KMS-11 (cell line): ENCODE results near the gene ADD1.

Experiments
- H2AFZ ChIP-seq: fragments of 200-600 bp; sonication (generic); 2 replicates; pipeline ENCODE4 v1.6.1; 2016; ENCODE audit warnings: antibody characterized with exemption, mixed run types, low read depth
- H3K27ac ChIP-seq: fragments of 200-600 bp; sonication (generic); 2 replicates; pipeline ENCODE4 v1.6.1; 2016; ENCODE audit warnings: mild to moderate bottlenecking, mixed run types
- H3K27me3 ChIP-seq: fragments of 200-600 bp; sonication (generic); 2 replicates; pipeline ENCODE4 v1.6.1; 2017; ENCODE audit warnings: mild to moderate bottlenecking, low read depth, mixed run types, moderate library complexity; ENCODE audit not compliant: insufficient read depth
- H3K36me3 ChIP-seq: fragments of 200-600 bp; sonication (generic); 2 replicates; pipeline ENCODE4 v1.6.1; 2017; ENCODE audit warnings: mild to moderate bottlenecking, mixed run types; ENCODE audit not compliant: insufficient read depth
- H3K4me1 ChIP-seq: fragments of 200-600 bp; sonication (generic); 2 replicates; pipeline ENCODE4 v1.6.1; 2016; ENCODE audit warnings: mild to moderate bottlenecking, low read depth, mixed run types; ENCODE audit not compliant: poor library complexity, severe bottlenecking
- H3K4me2 ChIP-seq: fragments of 200-600 bp; sonication (generic); 2 replicates; pipeline ENCODE4 v1.7.0; 2016; ENCODE audit warnings: mild to moderate bottlenecking, mixed run types
- H3K4me3 ChIP-seq: fragments of 200-600 bp; sonication (generic); IDR thresholded peaks from 2 replicates; pipeline ENCODE4 v1.6.1; 2017; ENCODE audit warnings: low read depth, low read length, mixed read lengths; ENCODE audit not compliant: insufficient read depth
- H3K79me2 ChIP-seq: fragments of 200-600 bp; sonication (generic); 2 replicates; pipeline ENCODE4 v1.6.1; 2016; ENCODE audit warnings: low read depth, mixed run types; ENCODE audit not compliant: insufficient read depth
- H3K9ac ChIP-seq: fragments of 200-600 bp; sonication (generic); 2 replicates; pipeline ENCODE4 v1.6.1; 2016; ENCODE audit warnings: mild to moderate bottlenecking, mixed run types
- H4K20me1 ChIP-seq: fragments of 200-600 bp; sonication (generic); 2 replicates; pipeline ENCODE4 v1.6.1; 2016; ENCODE audit warnings: mild to moderate bottlenecking, mixed run types; ENCODE audit not compliant: insufficient read depth
- TF ChIP-seq, protein P1 (sequence below): fragments of 200-600 bp; sonication (generic); conservative IDR thresholded peaks from 2 replicates; pipeline ENCODE4 v1.6.1; 2017; ENCODE audit warnings: low read depth, mild to moderate bottlenecking, antibody characterized with exemption, low read length, moderate library complexity, mixed read lengths

The ADD1 gene

DNA sequence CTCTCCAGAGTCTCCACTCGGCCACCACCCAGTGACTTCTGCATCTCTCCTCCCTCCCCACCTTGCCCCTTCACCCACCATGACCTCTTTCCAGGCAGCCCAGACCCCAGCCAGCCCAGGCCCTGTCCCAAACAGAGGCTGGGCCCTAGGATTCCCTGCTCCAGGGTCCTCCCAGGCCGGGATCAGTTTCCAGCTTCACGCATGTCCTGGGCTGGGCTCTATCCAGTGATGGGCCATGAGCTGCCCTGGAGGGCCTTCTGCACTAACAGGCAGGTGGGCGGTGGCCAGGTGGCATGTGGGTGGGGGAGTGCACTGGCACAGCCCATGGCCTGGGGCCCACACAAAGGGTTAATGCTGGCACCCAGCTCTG lies 20.4 kb upstream of the ADD1 start:
- Histone ChIP-seq H3K36me3 (no peaks in the 10 kb centered on the region), H3K4me2 (no peak overlapping the region), H3K9ac (no peak overlapping the region), H3K4me3 (no peak overlapping the region), H3K27ac (no peak overlapping the region), H4K20me1 (no peaks in the 10 kb centered on the region), H3K79me2 (no peaks in the 10 kb centered on the region), H2AFZ (no peak overlapping the region), H3K27me3 (no peaks in the 10 kb centered on the region), H3K4me1 (no peaks in the 10 kb centered on the region)
- TF ChIP-seq, protein P1, sequence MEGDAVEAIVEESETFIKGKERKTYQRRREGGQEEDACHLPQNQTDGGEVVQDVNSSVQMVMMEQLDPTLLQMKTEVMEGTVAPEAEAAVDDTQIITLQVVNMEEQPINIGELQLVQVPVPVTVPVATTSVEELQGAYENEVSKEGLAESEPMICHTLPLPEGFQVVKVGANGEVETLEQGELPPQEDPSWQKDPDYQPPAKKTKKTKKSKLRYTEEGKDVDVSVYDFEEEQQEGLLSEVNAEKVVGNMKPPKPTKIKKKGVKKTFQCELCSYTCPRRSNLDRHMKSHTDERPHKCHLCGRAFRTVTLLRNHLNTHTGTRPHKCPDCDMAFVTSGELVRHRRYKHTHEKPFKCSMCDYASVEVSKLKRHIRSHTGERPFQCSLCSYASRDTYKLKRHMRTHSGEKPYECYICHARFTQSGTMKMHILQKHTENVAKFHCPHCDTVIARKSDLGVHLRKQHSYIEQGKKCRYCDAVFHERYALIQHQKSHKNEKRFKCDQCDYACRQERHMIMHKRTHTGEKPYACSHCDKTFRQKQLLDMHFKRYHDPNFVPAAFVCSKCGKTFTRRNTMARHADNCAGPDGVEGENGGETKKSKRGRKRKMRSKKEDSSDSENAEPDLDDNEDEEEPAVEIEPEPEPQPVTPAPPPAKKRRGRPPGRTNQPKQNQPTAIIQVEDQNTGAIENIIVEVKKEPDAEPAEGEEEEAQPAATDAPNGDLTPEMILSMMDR = no peak

DNA sequence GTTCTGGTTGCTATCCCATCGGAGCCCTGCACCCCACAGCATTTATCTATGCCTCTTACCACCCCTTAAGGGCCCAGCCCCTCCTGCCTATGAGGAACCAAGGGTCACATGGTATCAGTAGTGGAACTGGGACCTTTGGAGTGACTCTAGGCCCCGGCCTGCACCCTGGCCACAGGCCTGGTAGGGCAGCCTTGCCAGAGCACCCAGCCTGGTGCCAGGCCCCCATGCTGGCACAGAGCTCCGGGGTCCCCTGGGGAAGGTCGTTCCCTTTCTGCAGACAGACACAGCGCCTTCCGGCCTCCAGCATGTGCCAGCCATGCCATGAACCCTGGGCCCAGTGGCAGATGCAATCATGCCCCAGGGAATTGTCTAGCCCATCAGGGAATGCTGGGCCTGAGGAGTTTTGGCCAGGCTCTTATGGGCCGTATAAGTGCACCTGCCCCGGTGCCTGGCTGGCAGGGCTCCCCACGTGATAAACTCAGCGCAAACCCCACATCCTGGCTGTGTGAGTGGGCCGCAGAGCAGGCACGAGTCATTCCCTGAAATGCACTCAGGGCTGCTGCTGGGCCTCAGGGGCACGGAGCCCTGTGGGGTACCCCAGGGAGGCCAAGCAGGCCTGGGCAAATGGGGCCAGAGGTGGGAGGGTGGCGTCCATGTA lies 19.8 kb upstream of the ADD1 start:
- H3K27ac ChIP-seq = no peak overlapping the region
- H3K36me3 ChIP-seq = no peaks in the 10 kb centered on the region
- no peak overlapping the region for H2AFZ ChIP-seq
- no peak overlapping the region for H3K9ac ChIP-seq
- no peaks in the 10 kb centered on the region for H3K79me2 ChIP-seq
- TF ChIP-seq, protein P1 = no peak
- no peaks in the 10 kb centered on the region for H3K27me3 ChIP-seq
- no peaks in the 10 kb centered on the region for H4K20me1 ChIP-seq
- no peaks in the 10 kb centered on the region for H3K4me1 ChIP-seq
- no peak overlapping the region for H3K4me2 ChIP-seq
- H3K4me3 ChIP-seq = no peak overlapping the region

DNA sequence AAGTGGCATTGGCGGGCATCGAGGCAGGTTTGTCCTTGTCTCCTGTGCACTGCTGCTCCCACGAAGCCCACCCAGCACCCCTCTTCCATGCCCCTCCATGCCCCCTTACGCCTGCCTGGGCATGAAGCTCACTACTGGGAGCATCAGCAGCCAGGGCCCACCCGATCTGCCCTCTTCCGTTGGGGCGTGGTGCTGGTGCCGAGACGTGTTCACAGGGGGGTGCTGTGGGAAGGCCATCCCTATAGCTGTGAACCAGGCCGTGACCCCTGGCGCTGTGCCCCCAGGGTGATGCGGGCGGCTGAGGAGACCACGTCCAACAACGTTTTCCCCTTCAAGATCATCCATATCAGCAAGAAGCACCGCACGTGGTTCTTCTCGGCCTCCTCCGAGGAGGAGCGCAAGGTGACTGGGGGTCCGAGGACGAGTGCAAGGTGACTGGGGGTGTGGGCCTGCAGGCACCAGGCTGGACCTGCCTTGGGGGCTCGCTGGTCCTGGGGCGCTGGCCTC lies 19.3 kb upstream of the ADD1 start:
- Histone ChIP-seq H3K27ac (no peak overlapping the region), H3K27me3 (no peaks in the 10 kb centered on the region), H3K4me1 (no peaks in the 10 kb centered on the region), H3K4me2 (no peak overlapping the region), H4K20me1 (no peaks in the 10 kb centered on the region), H2AFZ (no peak overlapping the region), H3K9ac (no peak overlapping the region), H3K4me3 (no peak overlapping the region), H3K79me2 (no peaks in the 10 kb centered on the region), H3K36me3 (no peaks in the 10 kb centered on the region)
- TF ChIP-seq, protein P1 = no peak

- Histone ChIP-seq H3K4me3 (no peak overlapping the region), H3K79me2 (no peaks in the 10 kb centered on the region), H3K9ac (no peak overlapping the region), H3K4me2 (no peak overlapping the region), H2AFZ (no peak overlapping the region), H3K4me1 (no peaks in the 10 kb centered on the region), H3K36me3 (no peaks in the 10 kb centered on the region), H3K27me3 (no peaks in the 10 kb centered on the region), H4K20me1 (no peaks in the 10 kb centered on the region), H3K27ac (no peak overlapping the region)
- TF ChIP-seq, protein P1 = no peak
Measured at GRCh38 chr4:2824836-2825381, 18.7 kb upstream of the ADD1 start.
